Keratinocyte (primary cell): ENCODE data around the gene ARHGAP15.

Source experiments
- CTCF ChIP-seq, 3 experiments: IDR thresholded peaks in 1 of 3; conservative IDR thresholded peaks in 1 of 3; optimal IDR thresholded peaks in 1 of 3; 2 replicates in 2 of 3; 3 replicates in 1 of 3; pipeline versions ENCODE3 to v1.5.1; 2011; ENCODE audit warnings: low read length in 3 of 3, mild to moderate bottlenecking in 3 of 3, moderate library complexity in 2 of 3, control low read depth in 1 of 3, inconsistent platforms in 1 of 3; ENCODE audit not compliant: insufficient read depth in 2 of 3; ENCODE audit errors: extremely low read depth in 1 of 3
- EZH2 ChIP-seq: IDR thresholded peaks from one replicate; pipeline ENCODE4 v1.6.1; 2012; ENCODE audit warnings: inconsistent platforms, mild to moderate bottlenecking, low read length, moderate library complexity

- TF ChIP-seq CTCF (optimal IDR thresholded peaks at IDR 0.05 in 1 of 3, IDR thresholded peaks at IDR 0.05 in 1 of 3, conservative IDR thresholded peaks at IDR 0.05 in 1 of 3; ENCODE audit: extremely low read depth in 1 of 3, insufficient read depth in 2 of 3, low read length in 3 of 3): no peak
- TF ChIP-seq EZH2: no peak
Observed at GRCh38 chr2:143311426-143311825, 182.2 kb downstream of the ARHGAP15 start.
